Esophagus muscularis mucosa (tissue), 4 donors: Measurements from ENCODE around the gene DMAC2. TPM values are rescaled to one million over a fixed set of nuclear protein-coding genes. Genes with fewer than 3 reads are reported as not detected.
A peak's percentile ranks its signal among the peaks of the same experiment; 100 is the strongest.
"Not testable (repeated sequence)": the region's sequence is repeated elsewhere in the genome, so short reads cannot be mapped to it uniquely, and the experiment has no call there.

Experiments used
- DNase-seq: peaks from one replicate; pipeline ENCODE4 v3.0.0-alpha.2; 2017; ENCODE audit errors: extremely low spot score
- H3K27ac ChIP-seq, 4 donors: fragments of 200-600 bp; sonication (generic); replicated peaks in 1 of 4; 1 replicate in 3 of 4; 2 replicates in 1 of 4; pipeline ENCODE4 v1.5.1; 2016 to 2019; ENCODE audit warnings: mild to moderate bottlenecking in 1 of 4
- H3K27me3 ChIP-seq, 4 donors: fragments of 200-600 bp; sonication (generic); one replicate each; pipeline versions ENCODE4 v1.5.1 to v1.6.0; 2016 to 2019
- H3K36me3 ChIP-seq, 4 donors: fragments of 200-600 bp; sonication (generic); one replicate each; pipeline ENCODE4 v1.5.1; 2016 to 2019
- H3K4me1 ChIP-seq, 4 donors: fragments of 200-600 bp; sonication (generic); one replicate each; pipeline ENCODE4 v1.5.1; 2016 to 2019
- H3K4me3 ChIP-seq, 4 donors: fragments of 200-600 bp; sonication (generic); 1 replicate in 2 of 4; 2 replicates in 2 of 4; pipeline ENCODE4 v1.5.1; 2016 to 2019; ENCODE audit warnings: mild to moderate bottlenecking in 4 of 4, moderate library complexity in 1 of 4
- H3K9me3 ChIP-seq, 4 donors: fragments of 200-600 bp; sonication (generic); 1 replicate in 3 of 4; 2 replicates in 1 of 4; pipeline ENCODE4 v1.5.1; 2016 to 2019
- EP300 ChIP-seq: sonication (generic); formaldehyde crosslinking; IDR thresholded peaks from one replicate; pipeline ENCODE4 v1.6.1; 2017; ENCODE audit warnings: antibody characterized with exemption
- POLR2A ChIP-seq: fragments of 450-650 bp; IDR thresholded peaks from one replicate; pipeline ENCODE4 v1.6.1; 2017; ENCODE audit warnings: antibody characterized with exemption, moderate library complexity, mild to moderate bottlenecking, low read depth
- POLR2AphosphoS5 ChIP-seq, 2 donors: sonication (generic); formaldehyde crosslinking; IDR thresholded peaks; one replicate each; pipeline ENCODE4 v1.6.1; 2017; ENCODE audit warnings: antibody characterized with exemption in 2 of 2
- WGBS: methylation state at CpG from one replicate; pipeline ENCODE4 v1.1.5; 2018; 5-methylcytosine and 5-hydroxymethylcytosine counted together
- intact Hi-C: fragments of 100-400 bp; cut with DNase I; formaldehyde crosslinking; loops from one replicate; pipeline ENCODE4 v1.15.1; 2023
- total RNA-seq, 4 donors: library from RNA; depleted of rRNA; stranded (reverse); fragments of >200 nt; gene quantifications; one replicate each; pipeline versions ENCODE4 v1.1.0 to v1.2.1, GENCODE V29; 2016
- TF ChIP-seq, protein P1 (sequence below), 3 experiments: fragments of 200-600 bp in 2 of 3; fragments of 450-650 bp in 1 of 3; sonication (generic) in 2 of 3; IDR thresholded peaks; one replicate each; pipeline ENCODE4 v1.5.1; 2017 to 2019; ENCODE audit warnings: antibody characterized with exemption in 3 of 3, mild to moderate bottlenecking in 2 of 3, moderate library complexity in 1 of 3

The DMAC2 gene
- total RNA-seq, 4 donors from 2014 or later = 41.9 to 70.6 (median 61.2) TPM

DNA sequence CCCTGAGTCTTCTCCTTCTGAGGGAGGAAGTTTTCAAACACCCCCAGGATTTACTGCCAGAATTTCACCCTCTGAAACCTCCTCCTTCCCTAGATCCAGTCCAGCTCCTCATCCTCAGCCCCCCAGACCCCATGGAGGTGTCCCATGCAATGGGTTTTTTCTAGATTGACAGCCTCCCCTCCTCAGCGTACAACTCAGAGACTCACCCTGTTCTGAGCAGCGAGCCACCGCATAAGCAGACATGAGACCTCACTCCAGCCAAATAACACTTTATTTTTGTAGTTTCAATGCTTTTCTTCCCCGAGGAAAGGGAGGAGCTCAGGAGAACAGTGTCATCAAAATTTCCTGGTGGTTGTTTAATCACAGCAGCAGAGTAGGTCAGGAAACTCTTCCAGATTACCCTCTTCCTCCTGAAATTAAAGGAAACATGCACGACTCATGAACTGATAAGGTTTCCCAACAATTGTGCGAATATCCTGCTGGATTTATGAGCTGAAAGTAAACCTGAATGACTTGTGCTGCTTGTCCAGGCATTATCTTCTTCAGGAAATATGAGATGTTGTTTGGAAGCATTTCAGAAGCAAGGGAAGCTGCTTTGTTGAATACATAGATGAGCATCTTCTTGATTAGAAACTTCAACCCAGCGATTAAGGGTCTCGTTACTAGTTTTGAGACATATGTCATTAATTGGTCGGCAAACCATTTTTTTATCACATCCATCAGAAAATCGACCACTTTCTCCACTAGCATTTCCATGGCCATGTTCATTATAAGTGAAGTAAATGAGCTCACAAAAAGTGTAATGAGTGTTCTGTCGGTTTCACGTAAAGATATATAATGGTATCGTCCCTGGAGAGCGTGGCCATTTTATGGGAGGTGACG is 39.4 kb upstream of the DMAC2 start:
- intact Hi-C loops = no loop called here
- no peak for DNase-seq
- H3K36me3 ChIP-seq = no peaks in the 10 kb centered on the region
- H3K27ac ChIP-seq = peak overlapping the region; percentile 29 to 70 (median 48)
- peaks cover 0 to 69% (median 0%) of the 10 kb centered on the region in 4 donors for H3K27me3 ChIP-seq
- H3K4me1 ChIP-seq = peaks cover 2 to 10% (median 6%) of the 10 kb centered on the region in 4 donors
- no peak overlapping the region for H3K4me3 ChIP-seq
- TF ChIP-seq EP300 (no peak), POLR2AphosphoS5 (IDR thresholded peaks at IDR 0.05) (peak in 1 of 2 donors; percentile 48)
- H3K9me3 ChIP-seq = peaks cover 0 to 6% (median 0%) of the 10 kb centered on the region in 4 donors
- WGBS = 67% methylated on average over 15 of the region's 15 CpGs

DNA sequence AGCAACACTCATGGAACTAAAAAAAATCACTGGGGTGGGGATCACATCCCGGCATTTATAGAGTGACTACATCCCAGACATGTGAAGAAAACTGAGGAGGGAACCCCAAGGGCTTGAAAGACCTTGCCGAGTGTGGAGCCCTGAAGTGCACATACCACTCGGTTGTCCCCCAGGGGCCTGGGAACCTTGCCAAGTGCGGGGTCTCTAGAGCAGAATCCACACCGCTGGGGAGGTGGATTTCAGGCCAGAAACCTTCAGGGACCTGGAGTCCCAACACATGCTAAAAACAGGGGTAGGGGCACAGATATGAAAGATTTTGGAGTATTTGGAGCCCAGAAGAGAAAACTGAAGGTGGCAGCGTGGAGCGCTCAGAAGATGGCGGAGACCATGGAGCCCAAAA is 38.5 kb upstream of the DMAC2 start:
- peaks cover 0 to 6% (median 0%) of the 10 kb centered on the region in 4 donors for H3K9me3 ChIP-seq
- no peak overlapping the region for H3K4me3 ChIP-seq
- H3K36me3 ChIP-seq = no peaks in the 10 kb centered on the region
- TF ChIP-seq POLR2A = no peak
- TF ChIP-seq, protein P1, sequence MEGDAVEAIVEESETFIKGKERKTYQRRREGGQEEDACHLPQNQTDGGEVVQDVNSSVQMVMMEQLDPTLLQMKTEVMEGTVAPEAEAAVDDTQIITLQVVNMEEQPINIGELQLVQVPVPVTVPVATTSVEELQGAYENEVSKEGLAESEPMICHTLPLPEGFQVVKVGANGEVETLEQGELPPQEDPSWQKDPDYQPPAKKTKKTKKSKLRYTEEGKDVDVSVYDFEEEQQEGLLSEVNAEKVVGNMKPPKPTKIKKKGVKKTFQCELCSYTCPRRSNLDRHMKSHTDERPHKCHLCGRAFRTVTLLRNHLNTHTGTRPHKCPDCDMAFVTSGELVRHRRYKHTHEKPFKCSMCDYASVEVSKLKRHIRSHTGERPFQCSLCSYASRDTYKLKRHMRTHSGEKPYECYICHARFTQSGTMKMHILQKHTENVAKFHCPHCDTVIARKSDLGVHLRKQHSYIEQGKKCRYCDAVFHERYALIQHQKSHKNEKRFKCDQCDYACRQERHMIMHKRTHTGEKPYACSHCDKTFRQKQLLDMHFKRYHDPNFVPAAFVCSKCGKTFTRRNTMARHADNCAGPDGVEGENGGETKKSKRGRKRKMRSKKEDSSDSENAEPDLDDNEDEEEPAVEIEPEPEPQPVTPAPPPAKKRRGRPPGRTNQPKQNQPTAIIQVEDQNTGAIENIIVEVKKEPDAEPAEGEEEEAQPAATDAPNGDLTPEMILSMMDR (IDR thresholded peaks at IDR 0.05) = no peak
- TF ChIP-seq POLR2AphosphoS5 (IDR thresholded peaks at IDR 0.05) = no peak
- no peak for TF ChIP-seq EP300
- DNase-seq = no peak
- H3K27ac ChIP-seq = peak overlapping the region in 2 of 4 donors; percentile 29 to 48
- intact Hi-C loops = no loop called here
- peaks cover 0 to 69% (median 0%) of the 10 kb centered on the region in 4 donors for H3K27me3 ChIP-seq
- 62% methylated on average over 8 of the region's 8 CpGs for WGBS
- peaks cover 2 to 10% (median 6%) of the 10 kb centered on the region in 4 donors for H3K4me1 ChIP-seq

DNA sequence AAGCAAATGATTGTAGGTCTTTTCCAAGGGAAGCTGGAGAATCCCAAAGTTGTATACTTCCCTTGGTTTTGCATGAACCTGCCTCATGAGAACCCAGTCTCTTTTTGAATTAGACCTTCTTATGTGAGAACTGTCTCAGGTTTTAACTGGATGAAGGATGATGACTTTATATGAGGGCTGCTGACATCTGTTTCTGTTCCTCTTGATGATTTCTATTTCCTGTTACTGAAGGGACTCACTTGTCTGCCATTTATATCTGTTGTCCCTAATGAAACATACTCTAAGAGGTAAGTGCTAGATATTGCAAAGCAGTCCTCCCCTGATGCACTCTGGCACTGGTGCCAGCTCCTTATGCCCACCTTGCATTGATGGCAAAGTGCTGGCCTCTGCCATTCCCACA is 36.9 kb upstream of the DMAC2 start:
- H3K36me3 ChIP-seq = no peaks in the 10 kb centered on the region
- no peak overlapping the region for H3K4me3 ChIP-seq

DNA sequence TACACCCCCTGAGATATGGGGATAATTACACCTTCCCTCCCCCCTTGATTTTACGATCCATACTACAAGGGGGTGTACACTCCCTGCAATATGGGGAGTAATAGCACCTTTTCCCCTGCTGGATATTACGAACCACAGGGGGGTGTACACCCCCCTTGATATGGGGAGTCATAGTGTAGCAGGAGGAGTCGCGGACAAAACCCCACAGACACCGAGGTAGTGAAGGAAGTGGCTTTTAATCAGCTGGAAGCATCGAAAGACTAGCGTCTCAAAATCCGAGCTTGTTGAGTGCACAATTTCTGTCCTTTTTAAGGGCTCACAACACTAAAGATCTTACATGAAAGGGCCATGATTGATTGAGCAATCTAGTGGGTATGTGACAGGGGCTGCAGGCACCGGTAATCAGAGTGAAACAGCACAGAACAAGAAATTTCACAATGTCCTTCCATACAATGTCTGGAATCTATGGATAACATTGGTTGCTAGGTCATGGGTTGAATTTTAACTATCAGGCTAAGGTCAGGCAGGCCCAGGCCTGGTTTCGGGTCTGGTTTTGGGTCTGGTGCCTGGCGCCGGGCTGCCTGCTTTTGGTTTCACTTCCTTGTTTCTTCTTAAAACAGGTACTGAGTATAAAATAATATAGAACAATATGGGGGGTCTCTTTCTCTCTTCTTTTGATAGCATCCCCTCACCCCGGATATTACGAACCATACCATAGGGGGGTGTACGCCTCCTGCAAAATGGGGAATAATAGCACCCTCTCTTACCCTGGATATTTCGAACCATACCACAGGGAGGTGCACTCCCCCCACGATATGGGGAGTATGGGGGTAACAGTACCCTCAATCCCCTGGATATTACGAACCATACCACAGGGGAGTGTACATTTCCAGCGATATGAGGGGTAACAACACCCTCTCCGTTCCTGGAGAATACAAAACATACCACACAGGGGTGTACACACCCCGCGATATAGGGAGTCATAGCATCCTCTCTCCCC is 23.8 kb upstream of the DMAC2 start:
- WGBS = 77% methylated on average over 22 of the region's 22 CpGs
- H3K36me3 ChIP-seq, H3K4me3 ChIP-seq, intact Hi-C loops, DNase-seq, H3K9me3 ChIP-seq, H3K27ac ChIP-seq, H3K4me1 ChIP-seq: not testable (repeated sequence)
- H3K27me3 ChIP-seq = peaks cover 0 to 86% (median 2%) of the 10 kb centered on the region in 4 donors

More for the DNA sequence above, 36.9 kb upstream of the DMAC2 start:
- no peak for DNase-seq
- peaks cover 2 to 10% (median 6%) of the 10 kb centered on the region in 4 donors for H3K4me1 ChIP-seq
- intact Hi-C loops = no loop called here
- H3K9me3 ChIP-seq = no peaks in the 10 kb centered on the region
- no peak for TF ChIP-seq POLR2A
- TF ChIP-seq, protein P1 (IDR thresholded peaks at IDR 0.05) = no peak
- no peak for TF ChIP-seq EP300
- no peak for TF ChIP-seq POLR2AphosphoS5 (IDR thresholded peaks at IDR 0.05)
- H3K27me3 ChIP-seq = peaks cover 0 to 78% (median 0%) of the 10 kb centered on the region in 4 donors
- no peak overlapping the region for H3K27ac ChIP-seq

DNA sequence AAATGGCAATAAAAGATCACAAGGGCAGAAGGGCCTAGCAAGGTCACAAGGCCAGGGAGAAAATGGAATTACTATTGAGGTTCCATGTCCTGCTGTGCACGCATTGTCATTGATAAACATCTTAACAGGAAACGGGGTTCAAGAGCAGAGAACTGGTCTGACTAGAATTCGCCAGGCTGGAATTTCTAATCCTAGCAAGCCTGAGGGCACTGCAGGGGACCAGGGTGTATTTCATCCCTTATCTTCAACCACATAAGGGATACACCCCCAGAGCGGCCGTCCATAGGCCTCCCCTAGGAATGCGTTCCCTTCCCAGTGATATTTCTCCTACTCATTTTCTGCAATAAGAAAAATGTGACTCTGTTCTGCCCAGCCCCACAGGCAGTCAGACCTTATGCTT is 22.8 kb upstream of the DMAC2 start:
- WGBS = 72% methylated on average over 6 of the region's 6 CpGs
- intact Hi-C loops = no loop called here
- Histone ChIP-seq H3K4me3 (no peak overlapping the region), H3K4me1 (no peaks in the 10 kb centered on the region), H3K36me3 (no peaks in the 10 kb centered on the region), H3K27ac (no peak overlapping the region), H3K9me3 (no peaks in the 10 kb centered on the region), H3K27me3 (peaks cover 0 to 86% (median 2%) of the 10 kb centered on the region in 4 donors)
- TF ChIP-seq, protein P1 (IDR thresholded peaks at IDR 0.05) = no peak
- TF ChIP-seq POLR2A (no peak), EP300 (no peak), POLR2AphosphoS5 (IDR thresholded peaks at IDR 0.05) (no peak)
- no peak for DNase-seq
